HG03575 (cell line): Measurements from ENCODE around the gene GPC6.
"Not testable (repeated sequence)": the region's sequence is repeated elsewhere in the genome, so short reads cannot be mapped to it uniquely, and the experiment has no call there.

Experiments
- ATAC-seq: cut with Tn5 transposase; IDR thresholded peaks from one replicate; pipeline ENCODE4 v1.9.1; 2021; ENCODE audit not compliant: unreplicated experiment, insufficient number of reproducible peaks, low FRiP score; ENCODE audit errors: extremely low read depth

Gene GPC6

GRCh38 chr13:93226623-93227279, at the start of gene GPC6:
TSS of gene GPC6 (plus strand) at chr13:93226807.
- no peak for ATAC-seq

- ATAC-seq = no peak
Observed at GRCh38 chr13:93180356-93180969, 46.1 kb upstream of the GPC6 start.

GRCh38 chr13:93182406-93182805, 44.2 kb upstream of the GPC6 start:
- no peak for ATAC-seq

- no peak for ATAC-seq
Observed at GRCh38 chr13:93183302-93183701, 43.3 kb upstream of the GPC6 start.

- ATAC-seq = no peak
Observed at GRCh38 chr13:93190006-93190405, 36.6 kb upstream of the GPC6 start.

- ATAC-seq = no peak
Observed at GRCh38 chr13:93193682-93194081, 32.9 kb upstream of the GPC6 start.

- no peak for ATAC-seq
Observed at GRCh38 chr13:93199856-93200255, 26.8 kb upstream of the GPC6 start.

GRCh38 chr13:93200626-93201025, 26.0 kb upstream of the GPC6 start:
- ATAC-seq = no peak

- no peak for ATAC-seq
Observed at GRCh38 chr13:93201992-93202558, 24.5 kb upstream of the GPC6 start.

- not testable (repeated sequence) for ATAC-seq
Observed at GRCh38 chr13:93206778-93207392, 19.7 kb upstream of the GPC6 start.

GRCh38 chr13:93216122-93216521, 10.5 kb upstream of the GPC6 start:
- no peak for ATAC-seq

GRCh38 chr13:93217721-93218261, 8.8 kb upstream of the GPC6 start:
- ATAC-seq = no peak

- ATAC-seq = no peak
Observed at GRCh38 chr13:93218583-93218982, 8.0 kb upstream of the GPC6 start.

GRCh38 chr13:93220073-93220472, 6.5 kb upstream of the GPC6 start:
- ATAC-seq = no peak

- no peak for ATAC-seq
Observed at GRCh38 chr13:93222976-93223375, 3.6 kb upstream of the GPC6 start.

GRCh38 chr13:93224535-93224934, 2.1 kb upstream of the GPC6 start:
- no peak for ATAC-seq

- ATAC-seq = no peak
Observed at GRCh38 chr13:93225610-93226009, 997 bp upstream of the GPC6 start.

GRCh38 chr13:93226065-93226622, 463 bp upstream of the GPC6 start:
- ATAC-seq = no peak

GRCh38 chr13:93227280-93227877, 772 bp downstream of the GPC6 start:
- no peak for ATAC-seq
